ENCODE results near the gene CSNK1D.
A peak's percentile ranks its signal among the peaks of the same experiment; 100 is the strongest.

DNA sequence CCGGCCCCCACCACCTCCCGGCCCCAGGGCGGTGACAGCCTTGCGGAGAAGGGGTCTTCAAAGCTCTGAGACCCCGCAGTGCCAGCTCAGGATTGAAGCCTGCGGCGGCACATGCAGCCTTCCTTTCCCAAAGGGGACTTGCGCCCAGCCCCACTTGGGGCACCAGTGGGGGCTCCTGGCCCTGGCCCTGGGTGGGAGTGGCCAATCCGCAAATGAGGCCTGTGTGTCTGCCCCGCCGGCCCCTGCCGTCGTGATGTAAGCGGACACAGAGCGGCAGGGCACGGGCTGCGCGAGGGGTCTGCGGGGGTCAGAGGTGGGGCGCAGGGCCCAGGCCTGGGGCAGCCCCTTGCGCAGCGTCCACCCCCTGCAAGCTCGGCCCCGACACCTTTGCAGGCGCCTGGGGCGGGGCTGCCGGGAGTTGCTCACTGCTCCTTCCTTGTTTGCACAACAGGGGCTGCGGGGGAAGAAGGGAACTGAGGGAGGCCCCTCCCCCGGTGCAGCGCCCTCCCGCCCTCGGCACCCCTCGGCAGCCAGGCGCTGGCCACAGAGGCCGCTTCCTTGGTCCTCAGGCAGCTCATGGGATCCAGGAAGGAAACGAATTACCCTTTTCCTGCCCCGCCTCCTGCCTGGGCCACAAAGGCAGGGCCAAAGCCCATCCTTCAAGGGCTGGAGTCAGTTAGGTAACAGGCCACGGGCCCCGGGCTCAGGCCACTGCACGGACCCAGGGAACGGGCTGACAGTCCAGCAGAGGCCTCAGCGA lies 41.8 kb downstream of the CSNK1D start:
- TF ChIP-seq HCFC1 (IDR thresholded peaks at IDR 0.05; ENCODE audit: low read length) (no peak), CREB1 (IDR thresholded peaks at IDR 0.05; ENCODE audit: low read depth) (no peak), NR2F1 (conservative IDR thresholded peaks at IDR 0.05) (peak; percentile 46), MYB (IDR thresholded peaks at IDR 0.05; ENCODE audit: borderline replicate concordance, low read depth, low read length) (no peak), EZH2 (IDR thresholded peaks at IDR 0.05; ENCODE audit: borderline replicate concordance, control insufficient read depth, low read depth, low read length) (no peak)
- TF ChIP-seq, protein P1, sequence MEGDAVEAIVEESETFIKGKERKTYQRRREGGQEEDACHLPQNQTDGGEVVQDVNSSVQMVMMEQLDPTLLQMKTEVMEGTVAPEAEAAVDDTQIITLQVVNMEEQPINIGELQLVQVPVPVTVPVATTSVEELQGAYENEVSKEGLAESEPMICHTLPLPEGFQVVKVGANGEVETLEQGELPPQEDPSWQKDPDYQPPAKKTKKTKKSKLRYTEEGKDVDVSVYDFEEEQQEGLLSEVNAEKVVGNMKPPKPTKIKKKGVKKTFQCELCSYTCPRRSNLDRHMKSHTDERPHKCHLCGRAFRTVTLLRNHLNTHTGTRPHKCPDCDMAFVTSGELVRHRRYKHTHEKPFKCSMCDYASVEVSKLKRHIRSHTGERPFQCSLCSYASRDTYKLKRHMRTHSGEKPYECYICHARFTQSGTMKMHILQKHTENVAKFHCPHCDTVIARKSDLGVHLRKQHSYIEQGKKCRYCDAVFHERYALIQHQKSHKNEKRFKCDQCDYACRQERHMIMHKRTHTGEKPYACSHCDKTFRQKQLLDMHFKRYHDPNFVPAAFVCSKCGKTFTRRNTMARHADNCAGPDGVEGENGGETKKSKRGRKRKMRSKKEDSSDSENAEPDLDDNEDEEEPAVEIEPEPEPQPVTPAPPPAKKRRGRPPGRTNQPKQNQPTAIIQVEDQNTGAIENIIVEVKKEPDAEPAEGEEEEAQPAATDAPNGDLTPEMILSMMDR (IDR thresholded peaks at IDR 0.05 in 2 of 3, conservative IDR thresholded peaks at IDR 0.05 in 1 of 3; ENCODE audit: control insufficient read depth in 2 of 3, extremely low read depth in 1 of 3, insufficient read depth in 1 of 3, low read depth in 3 of 3, low read length in 3 of 3), result no peak
- TF ChIP-seq, protein P2, sequence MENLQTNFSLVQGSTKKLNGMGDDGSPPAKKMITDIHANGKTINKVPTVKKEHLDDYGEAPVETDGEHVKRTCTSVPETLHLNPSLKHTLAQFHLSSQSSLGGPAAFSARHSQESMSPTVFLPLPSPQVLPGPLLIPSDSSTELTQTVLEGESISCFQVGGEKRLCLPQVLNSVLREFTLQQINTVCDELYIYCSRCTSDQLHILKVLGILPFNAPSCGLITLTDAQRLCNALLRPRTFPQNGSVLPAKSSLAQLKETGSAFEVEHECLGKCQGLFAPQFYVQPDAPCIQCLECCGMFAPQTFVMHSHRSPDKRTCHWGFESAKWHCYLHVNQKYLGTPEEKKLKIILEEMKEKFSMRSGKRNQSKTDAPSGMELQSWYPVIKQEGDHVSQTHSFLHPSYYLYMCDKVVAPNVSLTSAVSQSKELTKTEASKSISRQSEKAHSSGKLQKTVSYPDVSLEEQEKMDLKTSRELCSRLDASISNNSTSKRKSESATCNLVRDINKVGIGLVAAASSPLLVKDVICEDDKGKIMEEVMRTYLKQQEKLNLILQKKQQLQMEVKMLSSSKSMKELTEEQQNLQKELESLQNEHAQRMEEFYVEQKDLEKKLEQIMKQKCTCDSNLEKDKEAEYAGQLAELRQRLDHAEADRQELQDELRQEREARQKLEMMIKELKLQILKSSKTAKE (IDR thresholded peaks at IDR 0.05; ENCODE audit: low read depth, poor library complexity, severe bottlenecking), result no peak

All from GM12878 (cell line).